HG03103 (cell line): ENCODE data around the gene OLFM4.
"Not testable (repeated sequence)": the region's sequence is repeated elsewhere in the genome, so short reads cannot be mapped to it uniquely, and the experiment has no call there.

ENCODE experiments used
- ATAC-seq: cut with Tn5 transposase; IDR thresholded peaks from one replicate; pipeline ENCODE4 v1.9.1; 2021; ENCODE audit warnings: low read depth; ENCODE audit not compliant: unreplicated experiment

OLFM4 gene

GRCh38 chr13:53014018-53014417 is 14.6 kb upstream of the OLFM4 start:
- not testable (repeated sequence) for ATAC-seq

GRCh38 chr13:53014495-53015443 is 13.8 kb upstream of the OLFM4 start:
- ATAC-seq: no peak

GRCh38 chr13:53015971-53016370 is 12.6 kb upstream of the OLFM4 start:
- no peak for ATAC-seq

- no peak for ATAC-seq
These were observed 11.1 kb upstream of the OLFM4 start for GRCh38 chr13:53017433-53017970.

- ATAC-seq: no peak
These were observed 9.6 kb upstream of the OLFM4 start for GRCh38 chr13:53018690-53019647.

GRCh38 chr13:53020764-53021335 is 7.8 kb upstream of the OLFM4 start:
- ATAC-seq: no peak

- ATAC-seq: no peak
These were observed 5.4 kb upstream of the OLFM4 start for GRCh38 chr13:53023246-53023645.

GRCh38 chr13:53028063-53028462 is 550 bp upstream of the OLFM4 start:
- no peak for ATAC-seq

GRCh38 chr13:53032849-53033248 is 4.2 kb downstream of the OLFM4 start:
- ATAC-seq: no peak

GRCh38 chr13:53038993-53039392 is 10.4 kb downstream of the OLFM4 start:
- no peak for ATAC-seq

- ATAC-seq: no peak
These were observed 13.4 kb downstream of the OLFM4 start for GRCh38 chr13:53041968-53042516.

- no peak for ATAC-seq
These were observed 14.3 kb downstream of the OLFM4 start for GRCh38 chr13:53042877-53043276.

GRCh38 chr13:53043398-53043797 is 14.8 kb downstream of the OLFM4 start:
- ATAC-seq: no peak

- no peak for ATAC-seq
These were observed 16.6 kb downstream of the OLFM4 start for GRCh38 chr13:53045189-53045588.

GRCh38 chr13:53048880-53049279 is 20.3 kb downstream of the OLFM4 start:
- ATAC-seq: no peak

GRCh38 chr13:53050151-53050550 is 21.5 kb downstream of the OLFM4 start:
- no peak for ATAC-seq

GRCh38 chr13:53052675-53053074 is 24.1 kb downstream of the OLFM4 start:
- no peak for ATAC-seq

GRCh38 chr13:53054569-53054968 is 26.0 kb downstream of the OLFM4 start:
- ATAC-seq: no peak

- no peak for ATAC-seq
These were observed 29.6 kb downstream of the OLFM4 start for GRCh38 chr13:53058065-53058679.
